SU-DHL-6 (cell line): ENCODE measurements around the gene TMED1.

Experiments used
- H2AFZ ChIP-seq: fragments of 200-600 bp; sonication (generic); 2 replicates; pipeline ENCODE4 v1.6.1; 2014; ENCODE audit warnings: low read depth, mild to moderate bottlenecking, moderate library complexity, mixed read lengths, antibody characterized with exemption, low read length; ENCODE audit not compliant: severe bottlenecking
- H3F3A ChIP-seq: fragments of 200-600 bp; shearing (Covaris generic); 2 replicates; pipeline ENCODE4 v1.6.0; 2016; ENCODE audit warnings: antibody characterized with exemption, mild to moderate bottlenecking; ENCODE audit not compliant: insufficient read depth
- H3K27ac ChIP-seq: fragments of 200-600 bp; sonication (generic); 2 replicates; pipeline ENCODE4 v1.5.1; 2016; ENCODE audit warnings: low read depth, mild to moderate bottlenecking, low read length, moderate library complexity, mixed read lengths
- H3K27me3 ChIP-seq: fragments of 200-600 bp; sonication (generic), shearing (Covaris generic); 2 replicates; pipeline ENCODE4 v1.6.0; 2014; ENCODE audit warnings: mild to moderate bottlenecking, low read length
- H3K36me3 ChIP-seq: fragments of 200-600 bp; sonication (generic); 2 replicates; pipeline ENCODE4 v1.6.1; 2014; ENCODE audit warnings: mild to moderate bottlenecking, low read length, mixed read lengths
- H3K4me2 ChIP-seq: fragments of 300-600, 200-600 bp; shearing (Covaris generic), sonication (generic); 2 replicates; pipeline ENCODE4 v1.6.0; 2014; ENCODE audit warnings: low read length, low read depth, mild to moderate bottlenecking; ENCODE audit not compliant: poor library complexity, severe bottlenecking
- H3K4me3 ChIP-seq: fragments of 200-600 bp; sonication (generic); 2 replicates; pipeline ENCODE4 v1.5.1; 2014; ENCODE audit warnings: antibody characterized with exemption, low read length, mild to moderate bottlenecking, mixed read lengths; ENCODE audit not compliant: insufficient read depth, poor library complexity, severe bottlenecking
- H3K79me2 ChIP-seq: fragments of 200-600 bp; sonication (generic); 2 replicates; pipeline ENCODE4 v1.6.1; 2014; ENCODE audit warnings: mild to moderate bottlenecking, low read length, moderate library complexity; ENCODE audit not compliant: insufficient read depth
- H3K9ac ChIP-seq: fragments of 200-600 bp; sonication (generic); 2 replicates; pipeline ENCODE4 v1.7.0; 2014; ENCODE audit warnings: mild to moderate bottlenecking, low read length
- H3K9me2 ChIP-seq: fragments of 200-600 bp; sonication (generic); replicated peaks from 2 replicates; pipeline ENCODE4 v1.6.1; 2014; ENCODE audit warnings: low read length; ENCODE audit not compliant: insufficient read depth
- H3K9me3 ChIP-seq: fragments of 200-600 bp; sonication (generic); 2 replicates; pipeline ENCODE4 v1.6.1; 2014; ENCODE audit warnings: low read length, mixed read lengths; ENCODE audit not compliant: insufficient read depth
- H4K20me1 ChIP-seq: fragments of 200-600 bp; sonication (generic); 2 replicates; pipeline ENCODE4 v1.6.1; 2014; ENCODE audit warnings: low read depth, mild to moderate bottlenecking, antibody characterized with exemption, low read length, moderate library complexity, mixed read lengths
- CTCF ChIP-seq: fragments of 200-600 bp; sonication (generic); IDR thresholded peaks from one replicate; pipeline ENCODE4 v1.5.1; 2017; ENCODE audit warnings: antibody characterized with exemption, mild to moderate bottlenecking, low read length, moderate library complexity; ENCODE audit not compliant: insufficient read depth, poor library complexity, severe bottlenecking
- EZH2phosphoT487 ChIP-seq: fragments of 200-600 bp; sonication (generic), shearing (Covaris generic); conservative IDR thresholded peaks from 2 replicates; pipeline ENCODE4 v1.6.1; 2018; ENCODE audit warnings: mild to moderate bottlenecking, antibody characterized with exemption, low read length, moderate library complexity, mixed read lengths

The TMED1 gene

GRCh38 chr19:10818301-10819123 lies 17.5 kb downstream of the TMED1 start:
- Histone ChIP-seq H3K9me3 (no peaks in the 10 kb centered on the region), H3K4me3 (no peak overlapping the region), H3K27me3 (no peaks in the 10 kb centered on the region), H3K36me3 (no peaks in the 10 kb centered on the region), H3K27ac (no peak overlapping the region), H3K79me2 (no peaks in the 10 kb centered on the region), H4K20me1 (no peaks in the 10 kb centered on the region), H3K4me2 (no peak overlapping the region), H2AFZ (no peak overlapping the region), H3K9me2 (no peaks in the 10 kb centered on the region), H3F3A (no peaks in the 10 kb centered on the region), H3K9ac (no peak overlapping the region)
- TF ChIP-seq EZH2phosphoT487 (no peak), CTCF (no peak)

- H3F3A ChIP-seq = no peaks in the 10 kb centered on the region
- no peaks in the 10 kb centered on the region for H3K9me2 ChIP-seq
- no peaks in the 10 kb centered on the region for H3K27me3 ChIP-seq
- no peak overlapping the region for H3K4me2 ChIP-seq
- no peaks in the 10 kb centered on the region for H3K79me2 ChIP-seq
- no peak for TF ChIP-seq CTCF
- no peak for TF ChIP-seq EZH2phosphoT487
- H3K4me3 ChIP-seq = no peak overlapping the region
- H3K27ac ChIP-seq = no peak overlapping the region
- H2AFZ ChIP-seq = no peak overlapping the region
- H3K9me3 ChIP-seq = no peaks in the 10 kb centered on the region
- no peaks in the 10 kb centered on the region for H4K20me1 ChIP-seq
- H3K36me3 ChIP-seq = no peaks in the 10 kb centered on the region
- no peak overlapping the region for H3K9ac ChIP-seq
These were observed 18.5 kb downstream of the TMED1 start for GRCh38 chr19:10817291-10818038.

GRCh38 chr19:10816691-10817090 lies 19.3 kb downstream of the TMED1 start:
- no peaks in the 10 kb centered on the region for H3K36me3 ChIP-seq
- H2AFZ ChIP-seq = no peak overlapping the region
- H3K9me3 ChIP-seq = no peaks in the 10 kb centered on the region
- no peaks in the 10 kb centered on the region for H3K27me3 ChIP-seq
- H4K20me1 ChIP-seq = no peaks in the 10 kb centered on the region
- H3K4me2 ChIP-seq = no peak overlapping the region
- H3F3A ChIP-seq = no peaks in the 10 kb centered on the region
- no peaks in the 10 kb centered on the region for H3K9me2 ChIP-seq
- no peak overlapping the region for H3K4me3 ChIP-seq
- H3K27ac ChIP-seq = no peak overlapping the region
- no peak overlapping the region for H3K9ac ChIP-seq
- no peaks in the 10 kb centered on the region for H3K79me2 ChIP-seq
- TF ChIP-seq EZH2phosphoT487 = no peak
- no peak for TF ChIP-seq CTCF
